GM20431 (cell line): ENCODE measurements around the gene ARHGDIG.
"Not testable (repeated sequence)": the region's sequence is repeated elsewhere in the genome, so short reads cannot be mapped to it uniquely, and the experiment has no call there.

ENCODE experiments used
- in situ Hi-C: fragments of 300-500 bp; cut with MseI, MboI; formaldehyde crosslinking; loops from one replicate; pipeline ENCODE4 v1.15.0; 2020; ENCODE audit warnings: low sequenced_read_pairs; ENCODE audit not compliant: unreplicated experiment

ARHGDIG gene

GRCh38 chr16:263182-263774, 17.1 kb upstream of the ARHGDIG start:
- in situ Hi-C loops = no loop called here

DNA sequence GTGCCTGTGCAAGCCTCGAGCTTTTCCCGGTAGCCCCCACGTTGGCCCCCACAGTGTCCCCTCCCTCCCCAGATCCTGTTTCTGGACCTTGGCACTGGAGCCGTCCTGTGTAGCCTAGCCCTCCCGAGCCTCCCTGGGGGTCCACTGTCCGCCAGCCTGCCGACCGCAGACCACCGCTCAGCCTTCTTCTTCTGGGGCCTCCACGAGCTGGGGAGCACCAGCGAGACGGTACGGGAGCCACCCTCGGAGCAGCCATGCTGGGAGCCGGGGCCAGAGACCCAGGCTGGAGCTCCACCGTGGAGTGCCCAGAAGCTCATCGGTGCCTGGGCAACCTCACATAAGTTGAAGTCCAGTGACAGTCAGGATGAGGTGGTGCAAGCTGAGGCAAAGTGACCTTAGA, 16.4 kb upstream of the ARHGDIG start:
- in situ Hi-C loops = no loop called here

DNA sequence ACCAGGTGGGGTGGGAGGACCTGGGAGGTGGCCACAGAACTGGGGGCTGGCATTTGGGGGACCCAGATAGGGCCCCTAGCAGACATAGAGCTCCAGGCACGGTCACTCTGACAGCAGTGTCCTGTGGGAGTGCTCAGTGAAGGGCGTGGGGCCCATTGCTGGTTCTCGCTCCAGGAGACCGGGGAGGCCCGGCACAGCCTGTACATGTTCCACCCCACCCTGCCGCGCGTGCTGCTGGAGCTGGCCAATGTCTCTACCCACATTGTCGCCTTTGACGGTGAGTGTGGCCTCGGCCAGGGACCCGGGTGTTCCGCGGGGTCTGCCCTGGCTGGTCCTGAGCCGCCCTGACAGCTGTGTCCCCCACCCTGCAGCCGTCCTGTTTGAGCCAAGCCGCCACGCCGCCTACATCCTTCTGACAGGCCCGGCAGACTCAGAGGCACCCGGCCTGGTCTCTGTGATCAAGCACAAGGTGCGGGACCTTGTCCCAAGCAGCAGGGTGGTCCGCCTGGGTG, 15.9 kb upstream of the ARHGDIG start:
- in situ Hi-C loops = no loop called here

DNA sequence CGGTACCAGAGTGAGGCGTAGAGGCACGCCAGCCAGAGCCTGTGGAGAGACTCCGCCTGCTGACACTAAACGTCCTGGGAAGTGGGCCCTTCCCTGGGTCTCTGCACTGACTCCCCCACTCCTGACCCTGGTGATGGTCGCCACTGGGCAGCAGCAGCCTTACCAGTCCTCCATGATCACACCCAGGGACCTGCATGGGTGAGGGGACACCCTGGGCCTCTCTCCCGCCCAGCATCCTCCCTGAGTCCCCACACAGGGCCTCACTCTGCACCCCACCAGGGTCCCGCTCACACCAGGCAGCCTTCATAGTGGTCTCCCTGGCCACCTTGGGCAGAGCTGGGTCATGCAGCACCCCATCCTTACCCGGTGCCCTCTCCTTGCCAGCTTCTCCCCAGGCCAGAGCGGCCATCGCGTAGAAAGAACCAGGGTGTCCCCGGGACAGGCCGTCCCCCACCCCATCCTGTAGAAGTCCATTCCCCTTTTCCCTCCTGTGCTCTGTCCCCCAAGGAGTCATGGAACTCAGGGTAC, 15.3 kb upstream of the ARHGDIG start:
- in situ Hi-C loops = no loop called here

- in situ Hi-C loops = no loop called here
Observed at GRCh38 chr16:265711-266110, 14.7 kb upstream of the ARHGDIG start.

GRCh38 chr16:266258-267164, 13.9 kb upstream of the ARHGDIG start:
- in situ Hi-C loops = no loop called here

GRCh38 chr16:267562-267961, 12.8 kb upstream of the ARHGDIG start:
- in situ Hi-C loops = not testable (repeated sequence)

DNA sequence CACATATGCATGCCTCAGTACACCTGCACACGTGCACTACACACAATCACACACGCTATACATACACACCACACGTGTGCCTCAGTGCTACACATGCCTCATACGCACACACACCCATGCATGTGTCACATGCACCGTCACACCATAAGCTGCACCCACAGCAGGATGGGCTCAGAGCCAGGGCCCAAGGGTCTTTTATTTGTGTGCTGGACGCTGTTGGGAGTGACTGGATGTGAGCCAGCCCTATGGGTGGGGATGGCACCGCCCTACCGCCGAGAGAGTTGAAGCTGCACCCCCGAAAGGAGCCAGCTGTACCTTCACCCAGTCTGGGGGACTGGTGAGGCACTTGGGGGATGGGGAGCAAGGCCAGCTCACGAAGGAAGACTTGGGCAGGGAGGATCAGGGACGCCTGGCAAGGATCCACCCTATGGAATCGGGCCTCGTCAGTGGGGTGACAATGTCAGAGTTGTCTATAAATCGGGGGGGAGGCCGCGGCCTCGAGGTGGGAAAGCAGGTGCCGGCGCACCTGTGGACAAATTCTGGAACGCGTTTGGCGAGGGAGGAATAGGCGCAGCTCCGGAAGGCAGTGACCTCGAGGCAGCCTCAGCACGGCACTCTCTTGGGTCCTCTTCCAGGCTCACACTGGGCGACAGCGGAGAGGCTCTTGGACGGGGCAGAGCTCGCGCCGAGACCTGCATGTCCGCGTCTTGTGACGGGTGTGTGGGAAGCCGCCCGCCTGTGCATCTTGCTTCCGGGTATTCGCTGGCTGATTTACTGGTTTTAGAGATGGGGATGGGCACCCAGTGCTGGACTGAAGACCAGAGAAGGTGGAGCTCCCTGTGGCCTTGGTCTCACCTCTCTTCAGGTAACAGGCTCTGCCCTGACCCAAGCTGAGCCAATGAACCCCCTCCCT, 12.0 kb upstream of the ARHGDIG start:
- in situ Hi-C loops = no loop called here

GRCh38 chr16:269061-269796, 11.2 kb upstream of the ARHGDIG start:
- in situ Hi-C loops = no loop called here

DNA sequence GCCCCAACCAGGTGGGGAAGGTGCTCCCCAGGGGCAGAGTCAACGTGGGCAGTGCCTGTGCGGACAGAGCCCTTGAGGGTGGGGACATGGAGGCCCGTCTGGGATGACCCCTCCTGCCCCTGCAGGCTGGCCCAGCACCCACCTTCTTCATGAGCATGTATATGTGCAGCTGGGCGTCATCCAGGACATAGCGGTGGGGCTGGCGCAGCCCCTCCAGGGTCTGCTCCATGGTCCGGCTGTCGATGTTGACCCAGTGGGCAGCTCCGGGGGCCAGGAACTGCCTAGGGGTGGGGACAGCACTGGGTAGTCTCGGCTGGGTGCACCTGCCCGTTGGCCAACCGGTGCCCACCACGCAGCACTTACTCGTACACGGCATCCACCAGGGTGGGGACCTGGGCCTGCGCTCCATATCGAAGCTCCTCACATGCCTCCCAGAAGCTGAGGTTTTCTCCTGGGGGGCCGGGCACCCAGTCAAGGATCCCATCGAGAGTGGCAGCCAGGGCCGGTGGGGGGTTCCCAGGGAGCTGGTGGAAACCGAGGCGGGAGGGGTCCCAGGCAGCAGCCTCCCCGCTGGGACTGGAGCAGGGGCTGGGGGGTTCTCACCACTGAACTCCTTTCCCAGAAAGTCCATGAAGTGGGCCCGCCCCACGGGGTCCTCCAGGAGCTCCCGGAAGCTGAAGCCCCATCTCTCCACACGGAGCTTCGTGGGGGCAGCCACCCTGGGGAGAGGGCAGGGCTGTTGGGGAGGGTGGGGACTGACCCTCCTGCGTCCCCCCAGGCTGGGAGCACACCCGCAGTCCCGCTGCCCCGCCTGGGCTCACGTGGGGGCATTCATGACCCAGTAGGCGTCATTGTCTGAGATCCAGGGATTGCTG, 9.8 kb upstream of the ARHGDIG start:
- in situ Hi-C loops = no loop called here

DNA sequence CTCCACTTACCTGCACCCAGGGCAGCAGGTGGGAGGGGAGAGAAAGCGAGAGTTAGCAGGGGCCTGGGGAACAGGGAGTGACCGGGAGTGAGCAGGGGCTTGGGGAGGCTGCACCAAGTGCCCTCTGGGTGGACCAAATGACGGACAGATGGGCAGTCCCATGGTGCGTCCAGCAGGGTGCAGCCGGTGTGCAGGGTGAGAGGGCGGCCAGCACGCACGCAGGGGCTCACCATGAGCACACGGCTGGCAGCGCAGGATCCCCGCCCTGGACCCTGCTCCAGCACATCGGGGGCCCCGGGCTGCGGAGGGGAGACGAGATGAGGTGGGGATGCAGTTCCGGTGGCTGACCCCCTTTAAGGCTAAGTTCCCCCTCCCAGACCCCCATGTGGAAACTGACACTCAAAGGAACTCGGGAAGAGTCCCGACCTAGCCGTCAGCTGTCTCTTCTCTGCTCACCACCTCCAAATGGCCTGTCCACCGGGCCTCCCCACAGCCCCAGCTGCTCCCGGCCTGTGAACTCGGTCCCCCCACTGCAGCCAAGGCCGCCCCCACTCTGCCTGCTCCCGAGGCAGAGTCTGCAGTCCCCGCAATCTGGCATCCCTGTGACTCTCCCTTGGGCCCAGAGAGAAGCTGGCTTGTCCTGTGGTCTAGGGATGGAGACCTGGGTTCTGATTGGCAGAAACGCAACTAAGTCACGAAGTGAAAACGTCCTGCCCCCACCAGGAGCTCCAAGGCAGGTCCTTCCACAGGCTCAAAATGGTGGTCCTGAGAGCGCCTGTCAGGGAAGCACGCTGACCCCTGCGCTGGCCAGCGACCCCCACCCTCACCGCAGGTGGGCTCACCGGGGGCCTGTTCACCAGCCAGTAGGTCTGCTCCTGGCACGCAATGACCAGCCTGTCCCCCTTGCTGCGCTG, 7.5 kb upstream of the ARHGDIG start:
- in situ Hi-C loops = no loop called here

- in situ Hi-C loops = no loop called here
Observed at GRCh38 chr16:273547-274421, 6.6 kb upstream of the ARHGDIG start.

DNA sequence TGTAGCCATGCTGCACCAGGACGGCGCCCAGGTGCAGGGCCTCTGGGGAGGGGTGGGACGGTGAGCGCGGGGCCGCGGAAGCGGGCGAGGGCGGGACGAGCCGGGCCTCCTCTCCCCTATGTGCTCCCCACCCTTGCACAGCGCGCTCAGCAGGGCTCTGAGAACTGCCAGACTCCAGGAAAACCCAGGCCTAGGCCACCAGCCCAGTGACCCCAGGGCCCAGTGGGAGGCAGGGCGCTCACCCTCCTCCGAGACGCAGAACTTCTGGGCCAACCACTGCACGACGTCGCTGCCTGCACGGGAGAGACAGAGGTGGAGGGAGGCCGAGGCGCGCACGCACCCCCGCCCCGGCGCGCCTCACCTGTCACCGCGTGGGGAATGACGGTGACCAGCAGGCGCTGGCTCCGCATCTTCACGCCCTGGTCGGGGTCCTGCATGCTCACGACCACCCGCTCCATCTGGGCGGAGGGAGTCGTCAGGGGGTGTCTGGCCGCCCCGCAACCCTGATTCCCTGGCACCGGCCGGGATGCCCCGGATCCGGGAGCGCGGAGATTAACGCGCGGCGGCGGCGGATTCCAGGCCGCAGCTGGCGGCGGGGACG, 5.2 kb upstream of the ARHGDIG start:
- in situ Hi-C loops = no loop called here

GRCh38 chr16:275786-276232, 4.6 kb upstream of the ARHGDIG start, which contains the start of gene RGS11:
Gene RGS11, minus strand, starts transcription at chr16:275944. Its CDS starts 33 bp downstream, at chr16:275911.
- in situ Hi-C loops = no loop called here

DNA sequence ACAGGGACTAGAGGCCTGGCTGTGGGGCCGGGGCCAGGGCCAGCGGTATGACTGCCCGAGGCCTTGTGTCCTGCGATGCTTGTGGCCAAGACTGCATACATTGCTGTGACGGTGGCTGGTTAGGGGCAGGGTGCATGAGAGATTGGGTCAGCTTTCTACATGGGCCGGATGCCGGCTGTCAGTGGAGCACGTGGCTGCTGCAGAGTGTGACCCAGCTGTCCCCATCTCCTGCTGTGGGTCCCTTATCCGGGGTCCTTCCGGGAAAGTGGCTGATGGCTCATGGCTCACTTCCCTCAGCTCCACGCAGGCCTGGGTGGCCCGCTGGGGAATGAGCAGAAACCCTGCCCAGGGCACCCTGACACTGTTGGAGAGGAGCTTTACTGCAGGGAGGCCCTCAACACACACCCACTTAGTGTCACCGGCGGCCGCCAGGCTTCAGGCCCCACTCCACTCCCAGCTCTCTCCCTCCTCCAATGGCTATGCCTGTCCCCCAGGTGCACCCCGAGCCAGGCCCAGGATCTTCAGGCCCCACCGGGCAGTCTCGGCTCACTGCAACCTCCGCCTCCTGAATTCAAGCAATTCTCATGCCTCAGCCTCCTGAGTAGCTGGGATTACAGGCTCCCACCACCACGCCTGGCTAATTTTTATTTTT, 3.8 kb upstream of the ARHGDIG start:
- in situ Hi-C loops = no loop called here
